HG02885 (cell line): Measurements from ENCODE around the gene SYNC.
"Not testable (repeated sequence)": the region's sequence is repeated elsewhere in the genome, so short reads cannot be mapped to it uniquely, and the experiment has no call there.

ENCODE experiments used
- ATAC-seq: cut with Tn5 transposase; IDR thresholded peaks from one replicate; pipeline ENCODE4 v1.9.1; 2021; ENCODE audit warnings: mild to moderate bottlenecking; ENCODE audit not compliant: unreplicated experiment, poor library complexity

Gene SYNC

GRCh38 chr1:32725615-32725982, 23.0 kb upstream of the SYNC start:
- ATAC-seq = no peak

GRCh38 chr1:32724678-32725614, 22.4 kb upstream of the SYNC start:
- no peak for ATAC-seq

DNA sequence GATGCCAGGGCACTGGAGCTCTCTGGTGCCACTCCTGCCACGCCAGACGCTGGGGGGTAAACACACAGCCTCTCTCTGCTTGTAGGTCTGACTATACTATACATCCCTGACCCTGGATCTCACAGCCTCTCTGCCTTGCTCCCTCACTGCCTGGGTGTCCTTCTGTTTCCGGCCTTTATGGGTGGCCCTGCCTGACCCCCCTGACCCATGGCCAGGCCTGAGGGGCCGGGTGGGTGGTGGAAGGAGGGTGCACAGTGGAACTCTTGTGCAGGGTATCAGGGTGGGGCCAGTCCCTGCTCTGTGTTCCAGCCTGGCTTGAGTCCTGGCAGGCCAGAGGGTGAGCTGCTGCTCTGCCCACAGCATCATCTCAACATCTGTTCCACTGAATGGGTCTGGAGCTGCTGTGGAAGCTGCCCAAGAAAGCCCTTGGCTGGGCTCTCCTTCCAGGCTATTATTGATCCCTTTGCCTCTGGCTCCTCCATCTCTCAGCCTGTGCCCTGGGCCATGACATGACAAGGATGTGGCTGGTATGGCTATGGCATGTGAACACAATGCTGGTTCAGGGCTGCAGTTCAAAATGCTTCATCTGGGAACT, 17.2 kb upstream of the SYNC start:
- no peak for ATAC-seq

- no peak for ATAC-seq
These were observed 16.0 kb upstream of the SYNC start for GRCh38 chr1:32718527-32718926.

DNA sequence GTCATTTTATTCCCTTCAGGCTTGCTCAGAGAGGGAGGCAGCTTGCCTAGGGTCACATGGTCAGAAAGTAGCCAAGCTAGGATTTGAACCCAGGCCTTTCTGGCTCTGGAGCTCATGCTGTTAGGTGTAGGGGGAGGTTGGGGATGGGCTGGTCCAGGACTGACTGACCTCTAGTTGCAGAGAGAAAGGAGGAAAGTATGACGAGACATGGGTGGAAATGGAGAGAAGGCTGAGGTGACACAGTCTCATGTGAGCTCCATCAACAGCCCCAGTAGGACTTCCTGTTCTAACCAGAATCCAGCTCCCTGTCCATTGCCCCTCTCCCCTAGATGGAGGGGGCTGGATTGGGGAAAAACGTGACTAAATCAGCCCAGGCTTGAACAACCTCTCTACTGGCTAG, 15.5 kb upstream of the SYNC start:
- ATAC-seq = no peak

GRCh38 chr1:32717503-32717902, 14.9 kb upstream of the SYNC start:
- no peak for ATAC-seq

DNA sequence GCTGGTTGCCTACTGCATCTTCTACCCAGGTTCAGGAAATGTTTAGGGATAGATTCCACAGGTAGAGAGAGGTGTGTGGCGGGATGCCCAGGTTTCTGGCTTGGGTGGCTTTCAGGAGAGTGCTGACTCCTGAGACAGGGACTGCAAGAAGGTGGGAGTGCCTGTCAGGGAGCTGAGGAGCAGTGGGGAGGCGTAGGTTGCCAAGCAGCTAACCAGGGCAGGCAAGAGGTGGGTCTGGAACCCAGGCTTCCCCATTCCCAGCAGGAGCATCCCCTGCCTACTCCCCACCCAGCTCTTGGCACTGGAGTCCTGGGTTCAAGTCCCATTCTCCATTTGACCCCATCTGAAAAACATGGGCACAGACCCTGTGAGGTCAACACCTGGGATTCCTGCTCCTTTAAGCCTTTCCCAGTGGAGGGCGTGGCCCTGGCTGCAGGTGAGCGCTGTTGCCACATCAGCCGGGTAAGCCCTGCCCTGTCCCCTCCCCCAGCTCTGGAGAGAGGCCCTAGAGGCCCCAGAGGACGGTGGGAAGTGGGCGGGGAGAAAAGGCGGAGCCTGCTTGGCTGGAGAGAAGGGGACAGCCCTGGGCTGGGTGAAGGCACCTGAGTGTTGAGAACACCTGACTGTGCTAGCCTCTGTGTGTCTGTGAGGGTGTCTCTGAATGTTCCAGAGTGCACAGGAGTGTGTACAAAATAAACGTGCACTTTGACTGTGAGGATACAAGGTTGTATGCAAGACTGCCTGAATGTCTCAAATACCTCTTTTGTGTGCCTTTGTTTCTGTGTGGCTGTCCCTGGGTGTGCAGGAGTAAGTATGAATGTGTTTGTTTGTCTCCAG, 14.0 kb upstream of the SYNC start:
- no peak for ATAC-seq

- ATAC-seq = no peak
These were observed 13.3 kb upstream of the SYNC start for GRCh38 chr1:32715901-32716311.

DNA sequence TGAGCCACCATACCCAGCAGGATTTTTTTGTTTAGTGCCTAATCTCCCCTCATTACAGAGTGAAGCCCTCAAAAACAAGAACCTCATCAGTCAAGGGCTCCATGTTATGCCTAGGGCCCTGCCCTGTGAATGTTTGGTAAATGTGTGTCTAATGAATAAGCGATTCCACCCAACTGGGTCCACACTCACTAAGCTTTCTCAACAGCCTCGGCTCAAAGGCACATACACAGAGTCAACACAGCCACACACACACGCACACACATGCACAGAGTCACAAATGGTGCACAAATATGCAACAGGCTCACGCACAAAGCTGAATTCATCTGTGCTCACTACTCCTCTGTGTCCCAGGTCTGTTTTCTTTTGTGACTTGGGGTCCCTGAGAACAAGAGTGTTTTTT, 11.7 kb upstream of the SYNC start:
- ATAC-seq = no peak

- ATAC-seq = no peak
These were observed 10.5 kb upstream of the SYNC start for GRCh38 chr1:32713081-32713480.

DNA sequence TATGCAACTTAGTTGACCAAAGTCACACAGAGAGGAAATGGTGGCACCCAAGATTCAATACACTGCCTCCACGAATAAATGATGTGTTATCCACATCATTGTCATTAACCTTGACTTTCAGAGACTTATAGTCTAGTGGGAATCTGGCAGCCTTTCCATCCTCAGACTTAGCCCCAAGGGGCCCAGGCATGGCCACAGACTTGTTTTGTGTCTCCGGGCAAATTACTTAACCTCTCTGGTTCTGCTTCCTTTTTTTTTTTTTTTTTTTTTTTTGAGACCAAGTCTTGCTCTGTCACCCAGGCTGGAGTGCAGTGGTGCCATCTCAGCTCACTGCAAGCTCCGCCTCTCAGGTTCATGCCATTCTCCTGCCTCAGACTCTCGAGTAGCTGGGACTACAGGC, 8.7 kb upstream of the SYNC start:
- not testable (repeated sequence) for ATAC-seq

GRCh38 chr1:32709476-32709875, 6.9 kb upstream of the SYNC start:
- no peak for ATAC-seq

GRCh38 chr1:32709075-32709474, 6.5 kb upstream of the SYNC start:
- no peak for ATAC-seq

GRCh38 chr1:32706491-32706890, 3.9 kb upstream of the SYNC start:
- no peak for ATAC-seq

GRCh38 chr1:32705516-32705915, 2.9 kb upstream of the SYNC start:
- no peak for ATAC-seq

- ATAC-seq = no peak
These were observed 1.1 kb upstream of the SYNC start for GRCh38 chr1:32703479-32704291.

DNA sequence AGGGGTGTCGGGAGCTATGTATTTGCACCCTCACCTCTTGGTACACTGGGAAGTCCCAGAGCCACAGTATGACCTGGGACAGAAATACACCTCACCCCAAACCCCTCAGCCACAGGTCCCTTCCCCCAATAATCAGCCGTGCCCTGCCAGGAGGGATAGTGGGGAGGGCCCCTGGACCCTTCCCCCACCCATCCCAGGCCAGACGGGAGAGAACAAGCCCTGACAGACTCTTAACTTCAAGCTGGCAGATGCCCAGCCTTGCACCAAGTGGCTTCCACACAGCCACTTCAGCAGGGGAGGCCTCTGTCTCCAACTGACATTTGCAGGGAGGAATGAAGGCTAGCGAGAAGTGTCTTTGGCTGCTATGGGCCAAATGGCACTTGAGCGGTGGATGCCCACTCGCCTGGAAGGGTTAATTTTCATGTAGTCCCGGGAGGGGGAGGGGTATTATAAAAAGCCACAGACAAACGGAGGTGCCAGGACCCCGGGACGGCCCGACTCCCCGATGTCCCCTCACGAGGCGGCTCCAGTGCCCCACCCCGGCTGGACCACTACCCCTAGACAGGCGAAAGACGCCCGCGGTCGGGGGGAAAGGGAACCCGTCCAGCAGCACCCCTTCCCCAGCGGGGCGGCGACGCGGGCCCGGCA, 495 bp downstream of the SYNC start:
- ATAC-seq = no peak

- ATAC-seq = no peak
These were observed 1.1 kb downstream of the SYNC start for GRCh38 chr1:32701421-32701911.

GRCh38 chr1:32696996-32697395, 5.6 kb downstream of the SYNC start:
- ATAC-seq = not testable (repeated sequence)

DNA sequence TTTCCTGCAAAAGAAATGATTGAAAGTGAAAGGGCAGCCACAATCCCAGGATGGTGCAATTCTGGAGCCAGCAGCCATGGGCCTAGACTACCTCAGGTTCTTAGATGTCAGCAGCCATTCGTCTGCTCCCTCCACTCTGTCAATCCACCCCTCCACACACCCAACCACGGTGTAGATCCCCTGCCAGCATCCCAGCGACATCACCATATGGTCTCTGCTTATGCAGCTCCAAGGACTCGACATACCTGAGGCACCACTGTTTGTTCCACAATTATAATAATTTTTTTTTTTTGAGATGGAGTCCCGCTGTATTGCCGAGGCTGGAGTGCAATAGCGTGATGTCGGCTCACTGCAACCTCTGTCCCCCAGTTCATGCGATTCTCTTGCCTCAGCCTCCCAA, 6.5 kb downstream of the SYNC start:
- no peak for ATAC-seq
